Astrocyte (in vitro differentiated cells and primary cell): ENCODE measurements around the gene UQCRQ.

Experiments used
- EZH2 ChIP-seq: IDR thresholded peaks from 2 replicates; pipeline ENCODE4 v1.6.1; 2012; ENCODE audit warnings: mild to moderate bottlenecking, low read length, inconsistent platforms; ENCODE audit not compliant: insufficient read depth
- TF ChIP-seq, protein P1 (sequence below): IDR thresholded peaks from 2 replicates; pipeline ENCODE4 v1.5.1; 2011; ENCODE audit warnings: low read depth, mild to moderate bottlenecking, inconsistent platforms, low read length, moderate library complexity; ENCODE audit not compliant: insufficient read depth

DNA sequence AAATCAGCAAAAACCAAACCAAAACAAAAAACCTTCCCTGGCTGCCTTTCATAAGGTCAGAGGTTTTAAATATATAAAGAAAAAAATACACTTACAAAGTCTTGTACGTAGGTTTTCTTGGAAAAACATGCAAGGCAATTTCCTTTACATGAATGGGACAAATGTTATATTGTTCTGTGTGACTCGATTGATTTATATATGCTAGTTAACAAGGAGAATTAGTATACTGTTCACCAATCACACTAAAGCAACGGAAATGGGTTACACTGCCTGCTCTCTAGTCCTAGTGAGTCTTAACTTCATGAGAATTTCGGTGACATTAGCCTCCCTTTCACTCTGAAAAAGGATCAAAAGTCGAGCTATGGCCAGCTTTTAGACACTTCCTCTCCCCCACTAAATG is 5.7 kb upstream of the UQCRQ start:
- TF ChIP-seq, protein P1, sequence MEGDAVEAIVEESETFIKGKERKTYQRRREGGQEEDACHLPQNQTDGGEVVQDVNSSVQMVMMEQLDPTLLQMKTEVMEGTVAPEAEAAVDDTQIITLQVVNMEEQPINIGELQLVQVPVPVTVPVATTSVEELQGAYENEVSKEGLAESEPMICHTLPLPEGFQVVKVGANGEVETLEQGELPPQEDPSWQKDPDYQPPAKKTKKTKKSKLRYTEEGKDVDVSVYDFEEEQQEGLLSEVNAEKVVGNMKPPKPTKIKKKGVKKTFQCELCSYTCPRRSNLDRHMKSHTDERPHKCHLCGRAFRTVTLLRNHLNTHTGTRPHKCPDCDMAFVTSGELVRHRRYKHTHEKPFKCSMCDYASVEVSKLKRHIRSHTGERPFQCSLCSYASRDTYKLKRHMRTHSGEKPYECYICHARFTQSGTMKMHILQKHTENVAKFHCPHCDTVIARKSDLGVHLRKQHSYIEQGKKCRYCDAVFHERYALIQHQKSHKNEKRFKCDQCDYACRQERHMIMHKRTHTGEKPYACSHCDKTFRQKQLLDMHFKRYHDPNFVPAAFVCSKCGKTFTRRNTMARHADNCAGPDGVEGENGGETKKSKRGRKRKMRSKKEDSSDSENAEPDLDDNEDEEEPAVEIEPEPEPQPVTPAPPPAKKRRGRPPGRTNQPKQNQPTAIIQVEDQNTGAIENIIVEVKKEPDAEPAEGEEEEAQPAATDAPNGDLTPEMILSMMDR = no peak
- no peak for TF ChIP-seq EZH2
